Measurements from ENCODE around the gene SEC14L6. TPM values are rescaled to one million over a fixed set of nuclear protein-coding genes. Genes with fewer than 3 reads are reported as not detected.

Gene SEC14L6
- total RNA-seq, 2 experiments from 2014 or later: not detected

- Histone ChIP-seq H3K4me1 (ENCODE audit: insufficient read depth, low read length, poor library complexity, severe bottlenecking) (no peaks in the 10 kb centered on the region), H2AFZ (ENCODE audit: low read length) (no peak overlapping the region), H3K36me3 (ENCODE audit: insufficient read depth, low read length) (no peaks in the 10 kb centered on the region), H3K4me3 (ENCODE audit: low read depth, low read length, poor library complexity, severe bottlenecking) (no peak overlapping the region), H3K9me2 (ENCODE audit: insufficient read depth, low read length) (no peaks in the 10 kb centered on the region), H4K20me1 (ENCODE audit: insufficient read depth, low read length) (no peaks in the 10 kb centered on the region), H3K27ac (ENCODE audit: low read depth, low read length, poor library complexity, severe bottlenecking) (no peak overlapping the region), H3K9me3 (ENCODE audit: low read length) (no peaks in the 10 kb centered on the region), H3K79me2 (ENCODE audit: insufficient read depth, low read depth, low read length) (no peaks in the 10 kb centered on the region), H3K4me2 (ENCODE audit: low read length) (no peak overlapping the region)
- CTCF ChIA-PET (ENCODE audit: unreplicated experiment): no interaction called here
- intact Hi-C loops (cut with micrococcal nuclease; ENCODE audit: unreplicated experiment): no loop called here
- TF ChIP-seq EZH2phosphoT487 (IDR thresholded peaks at IDR 0.05; ENCODE audit: borderline replicate concordance, low read depth, low read length) (no peak), CTCF (conservative IDR thresholded peaks at IDR 0.05; ENCODE audit: low read length) (no peak)
- no peak for DNase-seq (ENCODE audit: low spot score)
- no TSS peak for BruUV-seq (replicated peaks)
- POLR2A ChIA-PET: interaction anchor here (0.6 kb wide), 2 partner anchors 199 to 529 kb away, joined by 4 to 9 read pairs; no protein-coding TSS in a partner anchor
Measured at GRCh38 chr22:30511109-30511508, 35.4 kb downstream of the SEC14L6 start.

GRCh38 chr22:30508216-30508615 is 38.3 kb downstream of the SEC14L6 start:
- TF ChIP-seq CTCF (conservative IDR thresholded peaks at IDR 0.05; ENCODE audit: low read length) (no peak), EZH2phosphoT487 (IDR thresholded peaks at IDR 0.05; ENCODE audit: borderline replicate concordance, low read depth, low read length) (no peak)
- H3K4me3 ChIP-seq (ENCODE audit: low read depth, low read length, poor library complexity, severe bottlenecking): no peak overlapping the region
- DNase-seq (ENCODE audit: low spot score): no peak
- no peaks in the 10 kb centered on the region for H3K79me2 ChIP-seq (ENCODE audit: insufficient read depth, low read depth, low read length)
- H3K36me3 ChIP-seq (ENCODE audit: insufficient read depth, low read length): no peaks in the 10 kb centered on the region
- ChIA-PET CTCF (ENCODE audit: unreplicated experiment) (no interaction called here), POLR2A (interaction anchor here (0.7 kb wide), 1 partner anchor 10 kb away, joined by 3 read pairs; no protein-coding TSS in a partner anchor)
- no peak overlapping the region for H3K27ac ChIP-seq (ENCODE audit: low read depth, low read length, poor library complexity, severe bottlenecking)
- H3K4me1 ChIP-seq (ENCODE audit: insufficient read depth, low read length, poor library complexity, severe bottlenecking): no peaks in the 10 kb centered on the region
- intact Hi-C loops (cut with micrococcal nuclease; ENCODE audit: unreplicated experiment): no loop called here
- no TSS peak for BruUV-seq (replicated peaks)
- H3K9me3 ChIP-seq (ENCODE audit: low read length): no peaks in the 10 kb centered on the region
- no peak overlapping the region for H3K4me2 ChIP-seq (ENCODE audit: low read length)
- no peaks in the 10 kb centered on the region for H4K20me1 ChIP-seq (ENCODE audit: insufficient read depth, low read length)
- H3K9me2 ChIP-seq (ENCODE audit: insufficient read depth, low read length): no peaks in the 10 kb centered on the region
- H2AFZ ChIP-seq (ENCODE audit: low read length): no peak overlapping the region

- CTCF ChIA-PET (ENCODE audit: unreplicated experiment): no interaction called here
- no peak overlapping the region for H3K4me2 ChIP-seq (ENCODE audit: low read length)
- H3K27ac ChIP-seq (ENCODE audit: low read depth, low read length, poor library complexity, severe bottlenecking): no peak overlapping the region
- no peaks in the 10 kb centered on the region for H3K9me2 ChIP-seq (ENCODE audit: insufficient read depth, low read length)
- intact Hi-C loops (cut with micrococcal nuclease; ENCODE audit: unreplicated experiment): no loop called here
- H3K36me3 ChIP-seq (ENCODE audit: insufficient read depth, low read length): no peaks in the 10 kb centered on the region
- TF ChIP-seq CTCF (conservative IDR thresholded peaks at IDR 0.05; ENCODE audit: low read length) (no peak), EZH2phosphoT487 (IDR thresholded peaks at IDR 0.05; ENCODE audit: borderline replicate concordance, low read depth, low read length) (no peak)
- H3K4me3 ChIP-seq (ENCODE audit: low read depth, low read length, poor library complexity, severe bottlenecking): no peak overlapping the region
- no peaks in the 10 kb centered on the region for H4K20me1 ChIP-seq (ENCODE audit: insufficient read depth, low read length)
- BruUV-seq (replicated peaks): no TSS peak
- H3K9me3 ChIP-seq (ENCODE audit: low read length): no peaks in the 10 kb centered on the region
- no peaks in the 10 kb centered on the region for H3K4me1 ChIP-seq (ENCODE audit: insufficient read depth, low read length, poor library complexity, severe bottlenecking)
- H2AFZ ChIP-seq (ENCODE audit: low read length): no peak overlapping the region
- no peaks in the 10 kb centered on the region for H3K79me2 ChIP-seq (ENCODE audit: insufficient read depth, low read depth, low read length)
- no peak for DNase-seq (ENCODE audit: low spot score)
- POLR2A ChIA-PET: interaction anchor here (0.7 kb wide), 1 partner anchor 10 kb away, joined by 3 read pairs; no protein-coding TSS in a partner anchor
Measured at GRCh38 chr22:30507670-30508069, 38.9 kb downstream of the SEC14L6 start.
